Loucy (cell line): ENCODE data around the gene TNKS1BP1.

ENCODE experiments used
- H2AFZ ChIP-seq: fragments of 200-600 bp; sonication (generic); 2 replicates; pipeline ENCODE4 v1.6.0; 2016; ENCODE audit warnings: antibody characterized with exemption, mild to moderate bottlenecking, low read length, moderate library complexity
- H3F3A ChIP-seq: fragments of 200-600 bp; 2 replicates; pipeline ENCODE4 v1.6.0; 2016; ENCODE audit warnings: antibody characterized with exemption, low read depth, mild to moderate bottlenecking
- H3K27me3 ChIP-seq: fragments of 200-600 bp; sonication (generic); 2 replicates; pipeline ENCODE4 v1.6.1; 2014; ENCODE audit warnings: low read length, mild to moderate bottlenecking; ENCODE audit not compliant: insufficient read depth, poor library complexity, severe bottlenecking
- H3K36me3 ChIP-seq: fragments of 200-600 bp; sonication (generic); 2 replicates; pipeline ENCODE4 v1.6.1; 2016; ENCODE audit warnings: low read length; ENCODE audit not compliant: insufficient read depth
- H3K4me1 ChIP-seq: fragments of 200-600 bp; sonication (generic); 2 replicates; pipeline ENCODE4 v1.5.1; 2014; ENCODE audit warnings: low read length, mild to moderate bottlenecking; ENCODE audit not compliant: insufficient read depth, poor library complexity, severe bottlenecking
- H3K4me2 ChIP-seq: fragments of 200-600 bp; sonication (generic); 2 replicates; pipeline ENCODE4 v1.6.0; 2014; ENCODE audit warnings: antibody characterized with exemption, low read length, low read depth, mild to moderate bottlenecking; ENCODE audit not compliant: poor library complexity, severe bottlenecking
- H3K4me3 ChIP-seq: fragments of 200-600 bp; sonication (generic); 2 replicates; pipeline ENCODE4 v1.5.1; 2014; ENCODE audit warnings: low read length, mild to moderate bottlenecking, mixed read lengths; ENCODE audit not compliant: poor library complexity, severe bottlenecking
- H3K79me2 ChIP-seq: fragments of 200-600 bp; sonication (generic); 2 replicates; pipeline ENCODE4 v1.6.1; 2014; ENCODE audit warnings: low read length; ENCODE audit not compliant: insufficient read depth
- H3K9ac ChIP-seq: fragments of 200-600 bp; sonication (generic); 2 replicates; pipeline ENCODE4 v1.6.0; 2014; ENCODE audit warnings: mild to moderate bottlenecking, low read depth, low read length, moderate library complexity; ENCODE audit not compliant: poor library complexity, severe bottlenecking
- H3K9me2 ChIP-seq: fragments of 200-600 bp; sonication (generic); replicated peaks from 2 replicates; pipeline ENCODE4 v1.6.1; 2016; ENCODE audit warnings: low read depth, low read length, mixed read lengths
- H3K9me3 ChIP-seq: fragments of 200-600 bp; sonication (generic); 2 replicates; pipeline ENCODE4 v1.6.1; 2014; ENCODE audit warnings: mild to moderate bottlenecking, antibody characterized with exemption, low read length, low read depth; ENCODE audit not compliant: insufficient read depth
- H4K20me1 ChIP-seq: fragments of 200-600 bp; sonication (generic); 2 replicates; pipeline ENCODE4 v1.6.0; 2014; ENCODE audit warnings: antibody characterized with exemption, low read length, mild to moderate bottlenecking; ENCODE audit not compliant: insufficient read depth, poor library complexity, severe bottlenecking
- CTCF ChIP-seq: fragments of 200-600 bp; sonication (generic); conservative IDR thresholded peaks from 2 replicates; pipeline ENCODE4 v1.5.1; 2014; ENCODE audit warnings: mild to moderate bottlenecking, antibody characterized with exemption, low read length
- EZH2phosphoT487 ChIP-seq: fragments of 200-600 bp; IDR thresholded peaks from 2 replicates; pipeline ENCODE4 v1.6.1; 2018; ENCODE audit warnings: antibody characterized with exemption, mild to moderate bottlenecking, moderate library complexity, borderline replicate concordance

The TNKS1BP1 gene

GRCh38 chr11:57353852-57354251 is 29.1 kb upstream of the TNKS1BP1 start:
- peak overlapping the region; percentile 68 for H3K9ac ChIP-seq
- H3K4me2 ChIP-seq: peak overlapping the region; percentile 76
- no peak overlapping the region for H2AFZ ChIP-seq
- H3F3A ChIP-seq: peaks cover 12% of the 10 kb centered on the region
- TF ChIP-seq EZH2phosphoT487 (no peak), CTCF (no peak)
- peak overlapping the region; percentile 62 for H3K4me3 ChIP-seq
- no peaks in the 10 kb centered on the region for H3K9me2 ChIP-seq
- H4K20me1 ChIP-seq: no peaks in the 10 kb centered on the region
- peaks cover 50% of the 10 kb centered on the region for H3K4me1 ChIP-seq
- no peaks in the 10 kb centered on the region for H3K36me3 ChIP-seq
- no peaks in the 10 kb centered on the region for H3K79me2 ChIP-seq
- 0 out of 2 replicates have a peak, but pooled peaks cover 4% of the 10 kb centered on the region for H3K9me3 ChIP-seq
- no peaks in the 10 kb centered on the region for H3K27me3 ChIP-seq

GRCh38 chr11:57353446-57353845 is 28.7 kb upstream of the TNKS1BP1 start:
- no peak for TF ChIP-seq CTCF
- no peak for TF ChIP-seq EZH2phosphoT487
- peak overlapping the region; percentile 68 for H3K9ac ChIP-seq

GRCh38 chr11:57353036-57353435 is 28.3 kb upstream of the TNKS1BP1 start:
- no peaks in the 10 kb centered on the region for H3K9me2 ChIP-seq
- no peaks in the 10 kb centered on the region for H3K36me3 ChIP-seq
- TF ChIP-seq CTCF: no peak
- no peak for TF ChIP-seq EZH2phosphoT487
- H4K20me1 ChIP-seq: no peaks in the 10 kb centered on the region
- H3K4me1 ChIP-seq: peaks cover 48% of the 10 kb centered on the region
- H3K4me3 ChIP-seq: no peak overlapping the region
- peak overlapping the region; percentile 76 for H3K4me2 ChIP-seq
- H3K9ac ChIP-seq: peak overlapping the region; percentile 68
- H3K27me3 ChIP-seq: no peaks in the 10 kb centered on the region
- H3F3A ChIP-seq: peaks cover 11% of the 10 kb centered on the region
- H3K9me3 ChIP-seq: 0 out of 2 replicates have a peak, but pooled peaks cover 4% of the 10 kb centered on the region
- H3K79me2 ChIP-seq: no peaks in the 10 kb centered on the region
- 0 out of 2 replicates have a peak overlapping the region, but pooled peaks have one; percentile 17 for H2AFZ ChIP-seq

More at GRCh38 chr11:57353446-57353845, 28.7 kb upstream of the TNKS1BP1 start:
- Histone ChIP-seq H3K9me2 (no peaks in the 10 kb centered on the region), H3K4me2 (peak overlapping the region; percentile 76), H3K79me2 (no peaks in the 10 kb centered on the region), H3K36me3 (no peaks in the 10 kb centered on the region), H3K4me1 (peaks cover 50% of the 10 kb centered on the region), H3K4me3 (no peak overlapping the region), H4K20me1 (no peaks in the 10 kb centered on the region), H3K27me3 (no peaks in the 10 kb centered on the region), H2AFZ (0 out of 2 replicates have a peak overlapping the region, but pooled peaks have one; percentile 17), H3F3A (peaks cover 12% of the 10 kb centered on the region), H3K9me3 (0 out of 2 replicates have a peak, but pooled peaks cover 4% of the 10 kb centered on the region)
